HEK293T (cell line): Measurements from ENCODE around the gene CTNNA3.

Experiments
- ARNT ChIP-seq: fragments of 450-650 bp; IDR thresholded peaks from 2 replicates; pipeline ENCODE4 v1.6.1; 2017; ENCODE audit warnings: mild to moderate bottlenecking
- BHLHE40 ChIP-seq: fragments of 450-650 bp; IDR thresholded peaks from 2 replicates; pipeline ENCODE4 v1.6.1; 2016; ENCODE audit warnings: mild to moderate bottlenecking, moderate library complexity, borderline replicate concordance
- CTBP1 ChIP-seq: fragments of 450-650 bp; IDR thresholded peaks from 2 replicates; pipeline ENCODE4 v1.6.1; 2016; ENCODE audit warnings: borderline replicate concordance
- ELF4 ChIP-seq: fragments of 450-650 bp; IDR thresholded peaks from 2 replicates; pipeline ENCODE4 v1.6.1; 2017; ENCODE audit warnings: antibody characterized with exemption
- FOXA1 ChIP-seq: fragments of 450-650 bp; IDR thresholded peaks from 2 replicates; pipeline ENCODE4 v1.6.1; 2016; ENCODE audit warnings: mild to moderate bottlenecking
- FOXK2 ChIP-seq: fragments of 450-650 bp; IDR thresholded peaks from 2 replicates; pipeline ENCODE4 v1.6.1; 2016; ENCODE audit warnings: mild to moderate bottlenecking
- FOXM1 ChIP-seq: fragments of 450-650 bp; IDR thresholded peaks from 2 replicates; pipeline ENCODE4 v1.6.1; 2017; ENCODE audit warnings: mild to moderate bottlenecking, borderline replicate concordance
- LEF1 ChIP-seq: fragments of 450-650 bp; IDR thresholded peaks from 2 replicates; pipeline ENCODE4 v1.6.1; 2017; ENCODE audit warnings: mild to moderate bottlenecking, borderline replicate concordance
- NFRKB ChIP-seq: fragments of 450-650 bp; IDR thresholded peaks from 2 replicates; pipeline ENCODE4 v1.6.1; 2016; ENCODE audit warnings: mild to moderate bottlenecking, moderate library complexity
- SP1 ChIP-seq: fragments of 450-650 bp; IDR thresholded peaks from 2 replicates; pipeline ENCODE4 v1.6.1; 2017
- SUZ12 ChIP-seq: fragments of 450-650 bp; IDR thresholded peaks from 2 replicates; pipeline ENCODE4 v1.6.1; 2016; ENCODE audit warnings: mild to moderate bottlenecking
- TARDBP ChIP-seq: fragments of 450-650 bp; IDR thresholded peaks from 2 replicates; pipeline ENCODE4 v1.6.1; 2016
- ZNF384 ChIP-seq: fragments of 450-650 bp; IDR thresholded peaks from 2 replicates; pipeline ENCODE4 v1.6.1; 2016

DNA sequence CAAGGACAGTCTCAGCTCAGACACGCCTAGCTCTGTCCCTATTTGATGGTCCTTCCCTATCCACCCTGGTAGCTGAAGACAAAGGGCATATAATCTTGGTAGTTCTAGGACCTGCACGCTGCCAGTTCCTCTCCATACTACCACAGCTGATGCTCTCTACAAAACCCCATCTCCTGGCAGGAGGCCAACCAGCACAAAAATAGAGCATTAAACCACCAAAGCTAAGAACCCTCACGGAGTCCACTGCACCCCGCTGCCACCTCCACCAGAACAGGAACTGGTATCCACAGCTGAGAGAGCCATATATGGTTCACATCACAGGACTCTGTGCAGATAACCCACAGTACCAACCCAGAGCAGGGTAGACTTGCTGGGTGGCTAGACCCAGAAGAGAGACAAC lies 470.8 kb downstream of the CTNNA3 start:
- TF ChIP-seq FOXA1 (no peak), BHLHE40 (no peak), ELF4 (no peak), FOXM1 (no peak), SP1 (no peak), SUZ12 (no peak), NFRKB (no peak), CTBP1 (no peak), TARDBP (no peak), FOXK2 (no peak), ZNF384 (no peak), ARNT (no peak), LEF1 (no peak)
